Measurements from ENCODE around the gene AP2B1.
"Not testable (repeated sequence)": the region's sequence is repeated elsewhere in the genome, so short reads cannot be mapped to it uniquely, and the experiment has no call there.

The AP2B1 gene

GRCh38 chr17:35607239-35607847 is 20.2 kb downstream of the AP2B1 start:
- TF ChIP-seq CTCF (conservative IDR thresholded peaks at IDR 0.05; ENCODE audit: low read depth, low read length) = no peak
- DNase-seq (ENCODE audit: low read depth) = no peak
- no peak overlapping the region for H3K4me3 ChIP-seq (ENCODE audit: low read depth, low read length)

DNA sequence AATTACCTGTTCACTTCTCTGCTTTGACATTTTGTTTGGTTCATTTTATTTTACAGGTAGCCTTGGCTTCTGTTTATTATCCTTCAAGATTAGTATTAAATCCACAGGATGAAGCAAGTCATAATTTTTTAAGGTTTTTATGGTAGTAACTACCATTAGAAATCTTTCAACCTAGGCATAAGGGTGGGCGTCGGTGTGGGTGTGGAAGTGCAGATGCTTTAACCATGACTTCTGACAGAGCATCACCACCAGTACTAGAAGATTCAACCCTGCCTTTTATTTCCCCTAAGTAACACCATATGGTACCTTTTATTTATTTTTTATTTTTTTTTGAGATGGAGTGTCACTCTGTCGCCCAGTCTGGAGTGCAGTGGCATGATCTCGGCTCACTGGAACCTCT is 22.7 kb downstream of the AP2B1 start:
- no peak overlapping the region for H3K4me3 ChIP-seq (ENCODE audit: low read depth, low read length)
- DNase-seq (ENCODE audit: low read depth) = no peak
- TF ChIP-seq CTCF (conservative IDR thresholded peaks at IDR 0.05; ENCODE audit: low read depth, low read length) = no peak

DNA sequence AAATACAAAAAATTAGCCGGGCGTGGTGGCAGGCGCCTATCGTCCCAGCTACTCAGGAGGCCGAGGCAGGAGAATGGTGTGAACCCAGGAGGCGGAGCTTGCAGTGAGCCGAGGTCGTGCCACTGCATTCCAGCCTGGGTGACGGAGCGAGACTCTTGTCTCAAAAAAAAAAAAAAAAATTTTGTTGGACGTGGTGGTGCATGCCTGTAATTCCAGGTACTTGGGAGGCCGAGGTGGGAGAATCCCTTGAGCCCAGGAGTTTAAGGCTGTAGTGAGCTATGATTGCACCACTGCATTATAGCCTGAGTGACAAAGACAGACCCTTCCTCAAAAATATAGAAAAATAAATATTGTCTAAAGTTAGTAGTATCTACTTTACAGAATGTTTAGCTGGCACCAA is 23.6 kb downstream of the AP2B1 start:
- not testable (repeated sequence) for H3K4me3 ChIP-seq (ENCODE audit: low read depth, low read length)

DNA sequence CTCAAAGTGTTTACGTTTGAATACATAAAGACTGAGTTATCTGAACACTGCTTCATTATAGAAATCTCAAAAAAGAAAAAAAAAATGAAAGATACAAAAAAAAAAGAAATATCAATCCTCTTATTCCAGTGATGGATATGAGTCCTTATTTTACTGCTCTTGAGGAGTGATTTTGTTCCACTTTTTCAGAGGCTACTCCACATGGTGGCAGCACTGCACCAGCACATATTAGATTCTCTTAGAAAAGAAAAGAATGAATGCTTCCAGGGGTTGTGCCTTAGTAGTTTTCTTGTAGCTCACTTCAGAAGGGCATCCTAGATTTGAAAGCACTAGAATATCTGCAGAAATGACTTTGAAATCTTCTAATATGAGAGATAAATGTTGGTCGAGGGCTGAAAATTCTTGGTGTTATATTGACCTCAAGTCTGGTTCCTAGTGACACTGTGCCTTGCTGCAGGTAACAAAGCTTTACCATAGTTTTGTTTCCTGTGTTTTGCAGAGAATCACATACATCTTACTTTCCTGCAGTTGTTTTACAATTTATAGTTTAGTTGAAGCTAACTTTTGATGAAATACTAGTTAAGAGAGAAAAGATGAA is 25.9 kb downstream of the AP2B1 start:
- no peak overlapping the region for H3K4me3 ChIP-seq (ENCODE audit: low read depth, low read length)
- DNase-seq (ENCODE audit: low read depth) = peak; percentile 83
- peak; percentile 79 for TF ChIP-seq CTCF (conservative IDR thresholded peaks at IDR 0.05; ENCODE audit: low read depth, low read length)

More for the DNA sequence above, 23.6 kb downstream of the AP2B1 start:
- DNase-seq (ENCODE audit: low read depth) = not testable (repeated sequence)

GRCh38 chr17:35614810-35615209 is 27.7 kb downstream of the AP2B1 start:
- peak; percentile 9 for DNase-seq (ENCODE audit: low read depth)

DNA sequence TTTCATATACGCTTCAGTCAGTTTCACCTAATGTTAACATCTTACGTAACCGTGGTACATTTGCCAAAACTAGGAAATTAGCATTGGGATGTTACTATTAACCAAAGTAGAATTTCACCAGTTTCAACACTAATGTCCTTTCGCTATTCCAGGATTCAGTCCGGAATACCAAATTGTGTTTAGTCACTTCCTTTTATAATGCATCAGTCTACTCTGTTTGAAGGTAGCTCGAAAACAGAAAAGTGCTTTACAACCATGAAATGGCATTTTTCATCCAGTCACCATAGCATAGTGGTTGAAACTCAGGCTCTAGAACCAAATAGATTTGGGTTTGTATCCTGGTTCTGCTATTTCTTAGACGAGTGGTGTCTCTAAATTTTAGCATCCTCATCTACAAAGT is 29.4 kb downstream of the AP2B1 start:
- DNase-seq (ENCODE audit: low read depth) = no peak
- no peak overlapping the region for H3K4me3 ChIP-seq (ENCODE audit: low read depth, low read length)
- no peak for TF ChIP-seq CTCF (conservative IDR thresholded peaks at IDR 0.05; ENCODE audit: low read depth, low read length)

More at GRCh38 chr17:35614810-35615209, 27.7 kb downstream of the AP2B1 start:
- TF ChIP-seq CTCF (conservative IDR thresholded peaks at IDR 0.05; ENCODE audit: low read depth, low read length) = no peak
- no peak overlapping the region for H3K4me3 ChIP-seq (ENCODE audit: low read depth, low read length)

GRCh38 chr17:35617505-35617904 is 30.4 kb downstream of the AP2B1 start:
- TF ChIP-seq CTCF (conservative IDR thresholded peaks at IDR 0.05; ENCODE audit: low read depth, low read length) = no peak
- no peak overlapping the region for H3K4me3 ChIP-seq (ENCODE audit: low read depth, low read length)
- no peak for DNase-seq (ENCODE audit: low read depth)

Measured in choroid plexus epithelial cell (primary cell).